IgD-negative memory B cell (primary cell): Measurements from ENCODE around the gene HIPK4. TPM values are rescaled to one million over a fixed set of nuclear protein-coding genes. Genes with fewer than 3 reads are reported as not detected.
"Not testable (repeated sequence)": the region's sequence is repeated elsewhere in the genome, so short reads cannot be mapped to it uniquely, and the experiment has no call there.

Experiments used
- H3K27ac Mint-ChIP-seq, 3 donors: one replicate each; pipeline ENCODE4 v1.8.0; 2020 to 2022; ENCODE audit warnings: mild to moderate bottlenecking in 3 of 3, mixed read lengths in 3 of 3, moderate library complexity in 1 of 3
- H3K27me3 Mint-ChIP-seq: one replicate; pipeline ENCODE4 v1.8.0; 2021; ENCODE audit warnings: mixed read lengths
- H3K36me3 Mint-ChIP-seq: one replicate; pipeline ENCODE4 v1.8.0; 2020; ENCODE audit warnings: mild to moderate bottlenecking, mixed read lengths
- H3K4me1 Mint-ChIP-seq, 3 donors: one replicate each; pipeline ENCODE4 v1.8.0; 2020 to 2022; ENCODE audit warnings: mixed read lengths in 3 of 3, mild to moderate bottlenecking in 1 of 3
- H3K4me3 Mint-ChIP-seq, 4 donors: one replicate each; pipeline ENCODE4 v1.8.0; 2020 to 2022; ENCODE audit warnings: mild to moderate bottlenecking in 4 of 4, mixed read lengths in 4 of 4, moderate library complexity in 3 of 4
- H3K9me3 Mint-ChIP-seq, 3 donors: one replicate each; pipeline ENCODE4 v1.8.0; 2020 to 2021; ENCODE audit warnings: mixed read lengths in 3 of 3, mild to moderate bottlenecking in 1 of 3
- polyA plus RNA-seq: library from polyadenylated mRNA; unstranded; fragments of 300-500 nt; fragmentation: Illumina TruSeq; gene quantifications from one replicate; pipeline ENCODE4 v1.2.3, GENCODE V29; 2021

HIPK4 gene
- polyA plus RNA-seq, 1 donor from 2014 or later = 0.11 TPM

- no peaks in the 10 kb centered on the region for H3K9me3 Mint-ChIP-seq
- H3K4me3 Mint-ChIP-seq = peak overlapping the region in 2 of 4 donors; percentile 32 to 68
- no peaks in the 10 kb centered on the region for H3K36me3 Mint-ChIP-seq
- H3K4me1 Mint-ChIP-seq = peaks cover 7 to 20% (median 17%) of the 10 kb centered on the region in 3 donors
- H3K27ac Mint-ChIP-seq = peak overlapping the region in 2 of 3 donors; percentile 62 to 86
- H3K27me3 Mint-ChIP-seq = peaks cover 1% of the 10 kb centered on the region
Observed at GRCh38 chr19:40410030-40410389, 20.0 kb upstream of the HIPK4 start.

GRCh38 chr19:40408598-40408925 is 18.6 kb upstream of the HIPK4 start:
- H3K27ac Mint-ChIP-seq = peak overlapping the region in 1 of 3 donors; percentile 33
- peaks cover 7 to 23% (median 17%) of the 10 kb centered on the region in 3 donors for H3K4me1 Mint-ChIP-seq
- H3K27me3 Mint-ChIP-seq, H3K36me3 Mint-ChIP-seq, H3K9me3 Mint-ChIP-seq: not testable (repeated sequence)
- H3K4me3 Mint-ChIP-seq = peak overlapping the region in 1 of 4 donors; percentile 85

GRCh38 chr19:40407714-40408597 is 18.0 kb upstream of the HIPK4 start:
- peak overlapping the region in 2 of 3 donors; percentile 33 to 45 for H3K27ac Mint-ChIP-seq
- H3K9me3 Mint-ChIP-seq = no peaks in the 10 kb centered on the region
- H3K36me3 Mint-ChIP-seq = no peaks in the 10 kb centered on the region
- H3K4me1 Mint-ChIP-seq = peaks cover 13 to 27% (median 22%) of the 10 kb centered on the region in 3 donors
- peaks cover 3% of the 10 kb centered on the region for H3K27me3 Mint-ChIP-seq
- peak overlapping the region in 3 of 4 donors; percentile 40 to 85 (median 51) for H3K4me3 Mint-ChIP-seq

- peaks cover 1% of the 10 kb centered on the region for H3K27me3 Mint-ChIP-seq
- peak overlapping the region; percentile 36 to 96 (median 46) for H3K27ac Mint-ChIP-seq
- no peaks in the 10 kb centered on the region for H3K9me3 Mint-ChIP-seq
- H3K4me3 Mint-ChIP-seq = peak overlapping the region; percentile 79 to 97 (median 96)
- peaks cover 12 to 19% (median 15%) of the 10 kb centered on the region in 3 donors for H3K4me1 Mint-ChIP-seq
- no peaks in the 10 kb centered on the region for H3K36me3 Mint-ChIP-seq
Observed at GRCh38 chr19:40403262-40403984, 13.4 kb upstream of the HIPK4 start.

- no peak overlapping the region for H3K27ac Mint-ChIP-seq
- H3K27me3 Mint-ChIP-seq = peaks cover 3% of the 10 kb centered on the region
- peak overlapping the region in 1 of 4 donors; percentile 28 for H3K4me3 Mint-ChIP-seq
- no peaks in the 10 kb centered on the region for H3K36me3 Mint-ChIP-seq
- no peaks in the 10 kb centered on the region for H3K9me3 Mint-ChIP-seq
- H3K4me1 Mint-ChIP-seq = peaks cover 7 to 12% (median 11%) of the 10 kb centered on the region in 3 donors
Observed at GRCh38 chr19:40400559-40400958, 10.6 kb upstream of the HIPK4 start.

- H3K4me1 Mint-ChIP-seq = peaks cover 6 to 12% (median 8%) of the 10 kb centered on the region in 3 donors
- H3K36me3 Mint-ChIP-seq = no peaks in the 10 kb centered on the region
- peak overlapping the region in 2 of 4 donors; percentile 17 to 76 for H3K4me3 Mint-ChIP-seq
- H3K9me3 Mint-ChIP-seq = no peaks in the 10 kb centered on the region
- H3K27me3 Mint-ChIP-seq = peaks cover 2% of the 10 kb centered on the region
- no peak overlapping the region for H3K27ac Mint-ChIP-seq
Observed at GRCh38 chr19:40398417-40399131, 8.6 kb upstream of the HIPK4 start.

- H3K27me3 Mint-ChIP-seq = peaks cover 2% of the 10 kb centered on the region
- peaks cover 1 to 6% (median 5%) of the 10 kb centered on the region in 3 donors for H3K4me1 Mint-ChIP-seq
- H3K4me3 Mint-ChIP-seq = no peak overlapping the region
- H3K36me3 Mint-ChIP-seq = no peaks in the 10 kb centered on the region
- no peak overlapping the region for H3K27ac Mint-ChIP-seq
- H3K9me3 Mint-ChIP-seq = no peaks in the 10 kb centered on the region
Observed at GRCh38 chr19:40397568-40397906, 7.6 kb upstream of the HIPK4 start.

GRCh38 chr19:40396886-40397567 is 7.0 kb upstream of the HIPK4 start:
- H3K4me3 Mint-ChIP-seq = no peak overlapping the region
- H3K4me1 Mint-ChIP-seq = peaks cover 1 to 6% (median 5%) of the 10 kb centered on the region in 3 donors
- no peaks in the 10 kb centered on the region for H3K9me3 Mint-ChIP-seq
- no peak overlapping the region for H3K27ac Mint-ChIP-seq
- H3K27me3 Mint-ChIP-seq = peaks cover 4% of the 10 kb centered on the region
- H3K36me3 Mint-ChIP-seq = peaks cover 2% of the 10 kb centered on the region

GRCh38 chr19:40395956-40396355 is 6.0 kb upstream of the HIPK4 start:
- Mint-ChIP-seq H3K36me3 (peaks cover 2% of the 10 kb centered on the region), H3K4me3 (no peak overlapping the region), H3K27ac (no peak overlapping the region), H3K4me1 (peaks cover 1 to 6% (median 5%) of the 10 kb centered on the region in 3 donors), H3K27me3 (peaks cover 4% of the 10 kb centered on the region), H3K9me3 (no peaks in the 10 kb centered on the region)

GRCh38 chr19:40394816-40395210 is 4.8 kb upstream of the HIPK4 start:
- Mint-ChIP-seq H3K4me1 (peaks cover 1 to 6% (median 5%) of the 10 kb centered on the region in 3 donors), H3K27ac (no peak overlapping the region), H3K9me3 (no peaks in the 10 kb centered on the region), H3K36me3 (peaks cover 2% of the 10 kb centered on the region), H3K4me3 (no peak overlapping the region), H3K27me3 (peaks cover 6% of the 10 kb centered on the region)

GRCh38 chr19:40393894-40394815 is 4.2 kb upstream of the HIPK4 start:
- H3K4me3 Mint-ChIP-seq = no peak overlapping the region
- H3K4me1 Mint-ChIP-seq = peaks cover 1 to 4% (median 4%) of the 10 kb centered on the region in 3 donors

GRCh38 chr19:40392894-40393517 is 3.0 kb upstream of the HIPK4 start:
- H3K4me3 Mint-ChIP-seq = no peak overlapping the region
- H3K36me3 Mint-ChIP-seq = peaks cover 2% of the 10 kb centered on the region
- no peaks in the 10 kb centered on the region for H3K4me1 Mint-ChIP-seq
- H3K9me3 Mint-ChIP-seq = no peaks in the 10 kb centered on the region
- H3K27ac Mint-ChIP-seq = no peak overlapping the region
- H3K27me3 Mint-ChIP-seq = peaks cover 5% of the 10 kb centered on the region

More at GRCh38 chr19:40393894-40394815, 4.2 kb upstream of the HIPK4 start:
- Mint-ChIP-seq H3K9me3 (no peaks in the 10 kb centered on the region), H3K27me3 (peaks cover 6% of the 10 kb centered on the region), H3K36me3 (peaks cover 2% of the 10 kb centered on the region), H3K27ac (no peak overlapping the region)

- Mint-ChIP-seq H3K27me3 (peaks cover 4% of the 10 kb centered on the region), H3K9me3 (no peaks in the 10 kb centered on the region), H3K27ac (no peak overlapping the region), H3K4me1 (no peaks in the 10 kb centered on the region), H3K36me3 (peaks cover 3% of the 10 kb centered on the region), H3K4me3 (no peak overlapping the region)
Observed at GRCh38 chr19:40392123-40392522, 2.1 kb upstream of the HIPK4 start.
